NCI-H748 (cell line): ENCODE measurements around the gene NUCB1.
"Not testable (repeated sequence)": the region's sequence is repeated elsewhere in the genome, so short reads cannot be mapped to it uniquely, and the experiment has no call there.

Experiments used
- DNase-seq: peaks from one replicate; lab custom pipeline; 2025; ENCODE audit not compliant: unreplicated experiment; lab: John Stamatoyannopoulos, UW

The NUCB1 gene

GRCh38 chr19:48899781-48900476, at the start of gene NUCB1:
Gene NUCB1 (plus strand): TSS chr19:48900312. CDS start chr19:48900797, 485 bp downstream.
- peak; percentile 99 for DNase-seq

- no peak for DNase-seq
Observed at GRCh38 chr19:48852292-48852691, 47.8 kb upstream of the NUCB1 start.

GRCh38 chr19:48853483-48853882, 46.6 kb upstream of the NUCB1 start:
- DNase-seq, result no peak

GRCh38 chr19:48854103-48854502, 46.0 kb upstream of the NUCB1 start:
- DNase-seq, result no peak

DNA sequence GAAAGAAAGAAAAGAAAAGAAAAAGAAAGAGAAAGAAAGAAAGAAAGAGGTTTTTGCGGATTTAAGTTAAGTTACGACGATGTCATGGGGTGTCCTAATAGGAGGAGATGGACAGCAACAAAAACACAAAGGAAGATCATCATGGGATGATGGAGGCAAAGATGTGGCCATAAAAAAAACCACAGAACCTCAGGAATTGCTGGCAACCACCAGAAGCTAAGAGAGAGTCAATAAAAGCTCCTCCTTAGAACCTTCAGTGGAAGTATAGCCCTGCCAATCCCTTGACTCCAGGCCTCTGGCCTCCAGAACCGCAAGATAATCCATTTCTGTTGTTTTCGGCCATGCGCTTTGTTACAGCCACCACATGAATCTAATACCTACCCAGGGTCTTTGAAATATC, 43.2 kb upstream of the NUCB1 start:
- DNase-seq, result no peak

GRCh38 chr19:48858984-48859710, 41.0 kb upstream of the NUCB1 start:
- peak; percentile 43 for DNase-seq

DNA sequence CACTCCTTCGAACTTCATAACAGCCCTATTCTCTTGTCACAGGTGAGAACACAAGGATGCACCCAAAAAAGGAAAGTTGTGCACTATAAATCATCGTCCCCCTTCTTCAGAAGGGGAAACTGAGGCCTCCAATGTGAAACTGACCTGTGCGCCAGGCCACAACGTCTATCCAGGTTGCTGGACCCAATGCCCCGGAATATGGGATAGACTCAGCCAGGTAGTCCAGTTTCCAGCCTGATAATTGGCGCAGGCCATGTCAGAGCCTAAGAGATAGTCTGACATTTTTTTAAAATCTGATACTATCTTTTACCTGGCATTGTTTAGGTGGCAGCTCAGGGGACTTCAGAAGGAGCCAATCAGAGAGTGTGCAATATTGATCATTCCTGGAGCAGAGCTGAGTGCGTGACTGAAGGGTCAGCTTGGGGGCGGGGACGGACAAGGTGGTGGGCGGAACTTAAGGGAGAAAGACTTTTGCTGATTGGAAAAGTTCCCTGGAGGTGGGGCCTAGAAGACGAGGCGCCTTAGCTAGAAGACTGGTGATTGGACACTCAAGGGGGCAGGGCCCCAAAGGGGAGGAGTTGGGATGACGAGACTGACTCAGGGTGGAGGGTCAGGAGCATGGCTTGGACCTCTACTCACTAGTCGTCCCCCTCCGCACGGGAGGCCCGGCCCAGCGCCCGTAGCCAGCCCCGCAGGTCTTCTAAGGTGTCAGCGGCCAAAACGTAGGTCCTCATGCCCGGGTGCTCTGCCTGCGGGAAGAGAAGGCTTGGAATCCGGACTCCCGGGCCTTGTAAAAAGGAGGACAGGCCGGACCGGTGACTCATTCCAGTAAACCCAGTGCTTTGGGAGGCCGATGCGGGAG, 40.2 kb upstream of the NUCB1 start:
- no peak for DNase-seq

DNA sequence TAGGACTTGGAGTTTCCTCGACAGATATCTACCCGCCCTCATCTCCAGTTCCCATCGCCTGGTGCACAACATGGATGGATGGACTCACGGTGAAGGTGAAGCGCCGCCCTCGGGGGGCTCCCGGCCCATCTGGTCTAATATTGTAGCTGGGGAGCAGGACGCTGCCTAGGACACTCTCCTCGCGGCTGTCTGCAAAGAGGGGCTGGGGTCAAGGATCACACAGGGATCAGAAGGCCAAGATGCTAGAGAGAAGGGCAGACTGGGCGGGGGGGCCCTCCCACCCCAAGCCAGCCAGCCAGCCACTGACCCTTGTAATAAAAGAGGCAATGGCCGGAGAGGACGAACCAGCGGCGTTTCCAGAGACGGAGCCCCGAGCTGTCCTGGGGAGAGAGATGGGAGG, 38.8 kb upstream of the NUCB1 start:
- DNase-seq, result no peak

DNA sequence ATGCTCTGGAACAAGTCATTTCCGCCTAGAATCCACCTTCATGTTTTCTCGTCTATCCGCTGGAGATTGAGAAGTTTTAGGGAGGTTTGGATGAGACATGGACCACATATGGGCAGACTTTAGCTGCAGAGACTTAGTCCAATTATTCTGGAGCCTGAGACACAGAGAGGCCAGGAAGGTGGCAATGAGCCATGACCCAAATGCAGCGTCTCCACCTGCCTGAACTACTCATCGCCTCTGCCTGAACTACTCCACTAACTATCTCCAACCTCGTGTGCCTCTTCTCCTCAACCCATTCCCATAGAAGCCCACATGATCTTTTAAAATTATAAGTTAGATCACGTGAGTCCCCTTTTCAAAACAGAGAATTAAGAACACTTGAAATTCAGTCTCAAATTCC, 37.3 kb upstream of the NUCB1 start:
- no peak for DNase-seq

DNA sequence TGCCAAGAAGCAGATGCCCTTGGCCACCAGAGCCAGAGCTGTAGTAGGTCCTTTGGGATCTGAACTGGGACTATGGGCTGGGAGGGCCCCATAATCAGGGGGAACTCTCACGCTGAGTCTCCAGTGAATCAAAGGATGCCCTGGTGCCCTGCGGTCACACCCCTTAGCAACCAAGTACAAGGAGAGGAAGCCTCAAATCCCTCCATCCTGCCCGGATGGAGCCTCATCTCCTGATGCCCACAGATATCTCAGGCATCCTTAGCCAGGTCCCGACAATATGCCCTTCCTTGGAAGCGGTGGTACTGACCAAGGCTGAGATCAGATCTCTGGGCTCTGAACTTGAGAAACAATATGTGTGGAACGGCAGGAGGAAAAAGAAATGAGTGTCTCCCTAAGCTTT, 33.4 kb upstream of the NUCB1 start:
- no peak for DNase-seq

GRCh38 chr19:48867123-48867745, 32.9 kb upstream of the NUCB1 start:
- peak; percentile 17 for DNase-seq

DNA sequence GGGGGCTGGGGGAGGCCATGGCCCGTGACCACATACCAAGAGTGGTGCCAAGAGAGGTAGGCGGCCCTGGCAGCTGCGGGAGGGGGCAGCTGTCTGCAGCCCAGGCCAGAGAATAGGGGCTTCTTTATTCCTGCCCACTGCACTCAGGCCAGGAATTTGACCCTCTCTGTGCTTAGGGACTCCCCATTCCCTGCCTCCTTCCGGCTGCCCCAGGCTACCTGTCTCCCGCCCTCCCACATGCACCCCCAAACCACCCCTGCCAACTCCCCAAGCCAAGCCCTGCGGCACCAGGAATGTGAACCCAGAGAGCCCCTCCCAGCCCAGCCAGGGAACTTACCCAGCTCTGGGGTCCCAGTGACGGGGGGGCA, 32.4 kb upstream of the NUCB1 start:
- DNase-seq, result no peak

GRCh38 chr19:48868114-48868886, 31.8 kb upstream of the NUCB1 start, which contains the start of gene PLEKHA4:
Gene PLEKHA4 (minus strand): TSS chr19:48868617. CDS start chr19:48867620, 997 bp downstream.
- no peak for DNase-seq

GRCh38 chr19:48870048-48870447, 30.1 kb upstream of the NUCB1 start:
- no peak for DNase-seq

GRCh38 chr19:48871471-48872181, 28.5 kb upstream of the NUCB1 start:
- DNase-seq, result not testable (repeated sequence)

- peak; percentile 99 for DNase-seq
Observed at GRCh38 chr19:48872182-48872883, 27.8 kb upstream of the NUCB1 start, which contains the start of gene PPP1R15A. Gene PPP1R15A (plus strand): TSS chr19:48872421. CDS start chr19:48873234, 813 bp downstream.

DNA sequence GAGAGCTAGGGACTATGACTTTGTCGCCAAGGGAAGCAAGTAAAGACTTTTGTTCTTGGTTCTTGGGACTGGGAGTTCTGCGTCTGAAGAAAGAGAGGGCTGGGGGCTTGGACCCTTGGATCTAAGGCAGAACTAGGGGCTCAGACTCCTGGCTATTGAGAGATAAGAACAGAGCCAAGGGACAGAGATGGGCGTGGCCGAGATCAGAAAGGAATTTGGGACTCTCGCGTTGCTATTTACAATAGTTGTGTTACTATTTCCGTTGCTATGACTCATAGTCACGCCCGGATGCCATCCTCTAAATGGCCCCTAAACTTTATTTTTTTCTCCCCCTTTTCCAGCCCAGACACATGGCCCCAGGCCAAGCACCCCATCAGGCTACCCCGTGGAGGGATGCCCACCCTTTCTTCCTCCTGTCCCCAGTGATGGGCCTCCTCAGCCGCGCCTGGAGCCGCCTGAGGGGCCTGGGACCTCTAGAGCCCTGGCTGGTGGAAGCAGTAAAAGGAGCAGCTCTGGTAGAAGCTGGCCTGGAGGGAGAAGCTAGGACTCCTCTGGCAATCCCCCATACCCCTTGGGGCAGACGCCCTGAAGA, 27.1 kb upstream of the NUCB1 start:
- peak; percentile 91 for DNase-seq

DNA sequence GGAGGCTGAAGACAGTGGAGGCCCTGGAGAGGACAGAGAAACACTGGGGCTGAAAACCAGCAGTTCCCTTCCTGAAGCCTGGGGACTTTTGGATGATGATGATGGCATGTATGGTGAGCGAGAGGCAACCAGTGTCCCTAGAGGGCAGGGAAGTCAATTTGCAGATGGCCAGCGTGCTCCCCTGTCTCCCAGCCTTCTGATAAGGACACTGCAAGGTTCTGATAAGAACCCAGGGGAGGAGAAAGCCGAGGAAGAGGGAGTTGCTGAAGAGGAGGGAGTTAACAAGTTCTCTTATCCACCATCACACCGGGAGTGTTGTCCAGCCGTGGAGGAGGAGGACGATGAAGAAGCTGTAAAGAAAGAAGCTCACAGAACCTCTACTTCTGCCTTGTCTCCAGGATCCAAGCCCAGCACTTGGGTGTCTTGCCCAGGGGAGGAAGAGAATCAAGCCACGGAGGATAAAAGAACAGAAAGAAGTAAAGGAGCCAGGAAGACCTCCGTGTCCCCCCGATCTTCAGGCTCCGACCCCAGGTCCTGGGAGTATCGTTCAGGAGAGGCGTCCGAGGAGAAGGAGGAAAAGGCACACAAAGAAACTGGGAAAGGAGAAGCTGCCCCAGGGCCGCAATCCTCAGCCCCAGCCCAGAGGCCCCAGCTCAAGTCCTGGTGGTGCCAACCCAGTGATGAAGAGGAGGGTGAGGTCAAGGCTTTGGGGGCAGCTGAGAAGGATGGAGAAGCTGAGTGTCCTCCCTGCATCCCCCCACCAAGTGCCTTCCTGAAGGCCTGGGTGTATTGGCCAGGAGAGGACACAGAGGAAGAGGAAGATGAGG, 26.4 kb upstream of the NUCB1 start:
- DNase-seq, result no peak
